SK-N-SH treated with all-trans-retinoic acid at 6 μM for 48 hours (cell line): ENCODE results near the gene GRK5.

Experiments used
- ATAC-seq: fragments of 200-7000 bp; cut with Tn5 transposase; 3 replicates; pipeline ENCODE4 v1.9.1; 2020; ENCODE audit warnings: mild to moderate bottlenecking, moderate library complexity
- CREB5 ChIP-seq: fragments of 250-450 bp; sonication (Bioruptor Pico); IDR thresholded peaks from 2 replicates; pipeline ENCODE4 v1.5.1; 2020; ENCODE audit warnings: low read depth, mild to moderate bottlenecking, moderate library complexity
- ESRRG ChIP-seq: fragments of 250-450 bp; sonication (Bioruptor Pico); IDR thresholded peaks from 2 replicates; pipeline ENCODE4 v1.6.1; 2021; ENCODE audit warnings: mild to moderate bottlenecking
- GLIS3 ChIP-seq: fragments of 250-450 bp; sonication (Bioruptor Pico); IDR thresholded peaks from 2 replicates; pipeline ENCODE4 v1.5.0; 2020; ENCODE audit warnings: mild to moderate bottlenecking, moderate library complexity
- ISL1 ChIP-seq: fragments of 250-450 bp; sonication (Bioruptor Pico); IDR thresholded peaks from 2 replicates; pipeline ENCODE4 v2.1.2; 2022; ENCODE audit warnings: mild to moderate bottlenecking, moderate library complexity
- OSR1 ChIP-seq: fragments of 250-450 bp; sonication (Bioruptor Pico); IDR thresholded peaks from 2 replicates; pipeline ENCODE4 v1.8.0; 2022; ENCODE audit warnings: moderate library complexity, mild to moderate bottlenecking, inconsistent platforms
- PPARA ChIP-seq: fragments of 250-450 bp; sonication (Bioruptor Pico); IDR thresholded peaks from 2 replicates; pipeline ENCODE4 v1.5.0; 2020; ENCODE audit warnings: mild to moderate bottlenecking, borderline replicate concordance
- RARB ChIP-seq: fragments of 250-450 bp; sonication (Bioruptor Pico); IDR thresholded peaks from 2 replicates; pipeline ENCODE4 v1.8.0; 2021; ENCODE audit warnings: mild to moderate bottlenecking, moderate library complexity
- TCF4 ChIP-seq: fragments of 250-450 bp; sonication (Bioruptor Pico); IDR thresholded peaks from 2 replicates; pipeline ENCODE4 v1.8.0; 2021; ENCODE audit warnings: mild to moderate bottlenecking, moderate library complexity, borderline replicate concordance
- TOX ChIP-seq: fragments of 250-450 bp; sonication (Bioruptor Pico); IDR thresholded peaks from 2 replicates; pipeline ENCODE4 v1.8.0; 2021; ENCODE audit warnings: mild to moderate bottlenecking, moderate library complexity, borderline replicate concordance
- ZC3H10 ChIP-seq: fragments of 250-450 bp; sonication (Bioruptor Pico); IDR thresholded peaks from 2 replicates; pipeline ENCODE4 v1.5.1; 2021; ENCODE audit warnings: mild to moderate bottlenecking, moderate library complexity
- ZFP30 ChIP-seq: fragments of 450-650 bp; formaldehyde crosslinking; IDR thresholded peaks from 2 replicates; pipeline ENCODE4 v1.5.0; 2022; ENCODE audit warnings: mild to moderate bottlenecking, moderate library complexity
- TF ChIP-seq, protein P1 (sequence below): fragments of 250-450 bp; sonication (Bioruptor Pico); IDR thresholded peaks from 2 replicates; pipeline ENCODE4 v1.5.0; 2020; ENCODE audit warnings: mild to moderate bottlenecking, moderate library complexity
- TF ChIP-seq, protein P2 (sequence below): fragments of 250-450 bp; sonication (Bioruptor Pico); IDR thresholded peaks from 2 replicates; pipeline ENCODE4 v1.5.1; 2021; ENCODE audit warnings: mild to moderate bottlenecking, moderate library complexity

The GRK5 gene

DNA sequence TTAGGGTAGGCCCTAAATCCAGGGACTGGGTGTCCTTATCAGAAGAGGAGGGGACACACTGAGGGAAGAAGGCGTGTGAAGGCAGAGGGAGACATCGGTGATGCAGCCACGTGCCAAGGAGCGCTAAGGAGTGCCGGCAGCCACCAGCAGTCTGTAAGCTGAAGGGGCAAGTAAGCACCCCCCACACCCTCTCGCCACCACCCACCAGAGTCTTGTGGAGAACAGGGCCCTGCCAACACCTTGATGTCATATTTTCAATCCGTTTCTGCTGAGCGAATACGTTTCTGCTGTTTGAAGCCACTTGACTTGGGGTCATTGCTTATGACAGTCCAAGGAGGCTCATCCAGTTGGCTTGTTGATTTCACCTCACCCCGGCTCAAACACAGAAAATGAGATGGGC is 297.3 kb downstream of the GRK5 start:
- TF ChIP-seq, protein P1, sequence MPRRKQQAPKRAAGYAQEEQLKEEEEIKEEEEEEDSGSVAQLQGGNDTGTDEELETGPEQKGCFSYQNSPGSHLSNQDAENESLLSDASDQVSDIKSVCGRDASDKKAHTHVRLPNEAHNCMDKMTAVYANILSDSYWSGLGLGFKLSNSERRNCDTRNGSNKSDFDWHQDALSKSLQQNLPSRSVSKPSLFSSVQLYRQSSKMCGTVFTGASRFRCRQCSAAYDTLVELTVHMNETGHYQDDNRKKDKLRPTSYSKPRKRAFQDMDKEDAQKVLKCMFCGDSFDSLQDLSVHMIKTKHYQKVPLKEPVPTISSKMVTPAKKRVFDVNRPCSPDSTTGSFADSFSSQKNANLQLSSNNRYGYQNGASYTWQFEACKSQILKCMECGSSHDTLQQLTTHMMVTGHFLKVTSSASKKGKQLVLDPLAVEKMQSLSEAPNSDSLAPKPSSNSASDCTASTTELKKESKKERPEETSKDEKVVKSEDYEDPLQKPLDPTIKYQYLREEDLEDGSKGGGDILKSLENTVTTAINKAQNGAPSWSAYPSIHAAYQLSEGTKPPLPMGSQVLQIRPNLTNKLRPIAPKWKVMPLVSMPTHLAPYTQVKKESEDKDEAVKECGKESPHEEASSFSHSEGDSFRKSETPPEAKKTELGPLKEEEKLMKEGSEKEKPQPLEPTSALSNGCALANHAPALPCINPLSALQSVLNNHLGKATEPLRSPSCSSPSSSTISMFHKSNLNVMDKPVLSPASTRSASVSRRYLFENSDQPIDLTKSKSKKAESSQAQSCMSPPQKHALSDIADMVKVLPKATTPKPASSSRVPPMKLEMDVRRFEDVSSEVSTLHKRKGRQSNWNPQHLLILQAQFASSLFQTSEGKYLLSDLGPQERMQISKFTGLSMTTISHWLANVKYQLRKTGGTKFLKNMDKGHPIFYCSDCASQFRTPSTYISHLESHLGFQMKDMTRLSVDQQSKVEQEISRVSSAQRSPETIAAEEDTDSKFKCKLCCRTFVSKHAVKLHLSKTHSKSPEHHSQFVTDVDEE, result no peak
- TF ChIP-seq ISL1 (CRISPR knock-in tag) (no peak), ZFP30 (CRISPR knock-in tag) (no peak), RARB (no peak)
- no peak for ATAC-seq

GRCh38 chr10:119505131-119505551 is 297.8 kb downstream of the GRK5 start:
- no peak for ATAC-seq
- TF ChIP-seq PPARA (CRISPR knock-in tag), result no peak
- no peak for TF ChIP-seq GLIS3 (CRISPR knock-in tag)
- no peak for TF ChIP-seq TOX
- TF ChIP-seq ZFP30 (CRISPR knock-in tag), result no peak
- TF ChIP-seq ZC3H10 (CRISPR knock-in tag), result no peak
- no peak for TF ChIP-seq TCF4 (CRISPR knock-in tag)
- TF ChIP-seq OSR1 (CRISPR knock-in tag), result no peak
- TF ChIP-seq, protein P2, sequence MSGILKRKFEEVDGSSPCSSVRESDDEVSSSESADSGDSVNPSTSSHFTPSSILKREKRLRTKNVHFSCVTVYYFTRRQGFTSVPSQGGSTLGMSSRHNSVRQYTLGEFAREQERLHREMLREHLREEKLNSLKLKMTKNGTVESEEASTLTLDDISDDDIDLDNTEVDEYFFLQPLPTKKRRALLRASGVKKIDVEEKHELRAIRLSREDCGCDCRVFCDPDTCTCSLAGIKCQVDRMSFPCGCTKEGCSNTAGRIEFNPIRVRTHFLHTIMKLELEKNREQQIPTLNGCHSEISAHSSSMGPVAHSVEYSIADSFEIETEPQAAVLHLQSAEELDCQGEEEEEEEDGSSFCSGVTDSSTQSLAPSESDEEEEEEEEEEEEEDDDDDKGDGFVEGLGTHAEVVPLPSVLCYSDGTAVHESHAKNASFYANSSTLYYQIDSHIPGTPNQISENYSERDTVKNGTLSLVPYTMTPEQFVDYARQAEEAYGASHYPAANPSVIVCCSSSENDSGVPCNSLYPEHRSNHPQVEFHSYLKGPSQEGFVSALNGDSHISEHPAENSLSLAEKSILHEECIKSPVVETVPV (CRISPR knock-in tag), result no peak
- no peak for TF ChIP-seq CREB5 (CRISPR knock-in tag)
- TF ChIP-seq ESRRG (CRISPR knock-in tag), result no peak
